ENCODE results near the gene DCTN2. TPM values are rescaled to one million over a fixed set of nuclear protein-coding genes. Genes with fewer than 3 reads are reported as not detected.

Gene DCTN2
- 90.7 TPM for total RNA-seq
- long read RNA-seq, transcript DCTN2-209 (14 exons, 2,061 nt), result major isoform, 188 of 251 reads
- long read RNA-seq, partial matches to known transcripts, result 6 of 251 reads
- long read RNA-seq, other reads (novel, unspliced or antisense), result 57 of 251 reads

DNA sequence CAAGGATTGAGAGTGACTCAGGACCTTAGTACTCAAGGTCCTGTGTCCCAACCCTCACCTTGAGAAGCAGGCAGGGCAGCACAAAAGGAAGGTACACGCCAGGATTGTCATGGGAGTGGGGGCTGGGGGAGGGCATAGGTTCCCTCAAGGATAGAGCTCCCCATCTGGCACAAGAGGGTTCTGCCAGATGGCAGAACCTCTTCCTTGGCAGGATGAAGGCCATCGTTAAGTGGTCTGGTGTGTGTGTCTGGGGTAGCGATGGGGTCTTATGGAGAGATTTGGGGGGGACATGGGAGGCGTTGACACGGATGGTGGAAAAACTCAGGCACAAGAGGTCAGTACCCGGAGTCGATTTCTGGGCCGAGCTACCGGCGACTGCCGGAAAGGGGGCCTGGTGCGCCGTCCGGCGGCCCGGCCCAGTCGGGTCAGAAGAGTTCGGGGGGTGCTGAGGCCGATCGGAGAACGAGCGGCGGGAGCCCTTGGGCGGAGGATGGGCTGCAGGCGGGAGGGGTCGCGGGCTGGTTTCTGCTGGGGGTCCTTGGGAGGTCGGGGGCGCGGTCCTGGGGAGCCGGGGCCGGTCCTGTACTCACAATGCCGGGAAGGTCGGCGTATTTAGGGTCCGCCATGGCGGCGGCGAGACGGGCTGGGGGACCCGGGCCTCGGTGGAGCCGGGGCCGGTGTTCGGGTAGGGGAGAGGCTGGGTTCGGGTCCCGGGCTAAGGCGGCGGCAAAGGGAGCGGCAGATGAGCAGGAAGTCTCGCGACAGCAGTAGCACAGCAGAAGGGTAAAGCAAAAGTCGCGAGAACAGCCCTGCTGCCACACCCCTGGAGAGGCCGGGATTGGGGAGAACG, at the start of gene DCTN2:
DCTN2 (minus strand) TSS at position 755 of the 850 bp plus-strand sequence; CDS start at position 626, 129 bp downstream.
- Histone ChIP-seq H3K27me3 (peaks cover 27% of the 10 kb centered on the region), H3K9me3 (no peaks in the 10 kb centered on the region), H3K27ac (peak within 1 kb of the TSS; percentile 87), H3K36me3 (peaks cover 10% of the 10 kb centered on the region), H3K4me3 (peak within 1 kb of the TSS; percentile 87), H3K4me1 (peaks cover 13% of the 10 kb centered on the region)
- intact Hi-C loops (cut with DNase I), result no loop called here
- TF ChIP-seq, protein P1, sequence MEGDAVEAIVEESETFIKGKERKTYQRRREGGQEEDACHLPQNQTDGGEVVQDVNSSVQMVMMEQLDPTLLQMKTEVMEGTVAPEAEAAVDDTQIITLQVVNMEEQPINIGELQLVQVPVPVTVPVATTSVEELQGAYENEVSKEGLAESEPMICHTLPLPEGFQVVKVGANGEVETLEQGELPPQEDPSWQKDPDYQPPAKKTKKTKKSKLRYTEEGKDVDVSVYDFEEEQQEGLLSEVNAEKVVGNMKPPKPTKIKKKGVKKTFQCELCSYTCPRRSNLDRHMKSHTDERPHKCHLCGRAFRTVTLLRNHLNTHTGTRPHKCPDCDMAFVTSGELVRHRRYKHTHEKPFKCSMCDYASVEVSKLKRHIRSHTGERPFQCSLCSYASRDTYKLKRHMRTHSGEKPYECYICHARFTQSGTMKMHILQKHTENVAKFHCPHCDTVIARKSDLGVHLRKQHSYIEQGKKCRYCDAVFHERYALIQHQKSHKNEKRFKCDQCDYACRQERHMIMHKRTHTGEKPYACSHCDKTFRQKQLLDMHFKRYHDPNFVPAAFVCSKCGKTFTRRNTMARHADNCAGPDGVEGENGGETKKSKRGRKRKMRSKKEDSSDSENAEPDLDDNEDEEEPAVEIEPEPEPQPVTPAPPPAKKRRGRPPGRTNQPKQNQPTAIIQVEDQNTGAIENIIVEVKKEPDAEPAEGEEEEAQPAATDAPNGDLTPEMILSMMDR (IDR thresholded peaks at IDR 0.05), result peak; percentile 8
- ATAC-seq (peak; percentile 97), DNase-seq (peak; percentile 96)

DNA sequence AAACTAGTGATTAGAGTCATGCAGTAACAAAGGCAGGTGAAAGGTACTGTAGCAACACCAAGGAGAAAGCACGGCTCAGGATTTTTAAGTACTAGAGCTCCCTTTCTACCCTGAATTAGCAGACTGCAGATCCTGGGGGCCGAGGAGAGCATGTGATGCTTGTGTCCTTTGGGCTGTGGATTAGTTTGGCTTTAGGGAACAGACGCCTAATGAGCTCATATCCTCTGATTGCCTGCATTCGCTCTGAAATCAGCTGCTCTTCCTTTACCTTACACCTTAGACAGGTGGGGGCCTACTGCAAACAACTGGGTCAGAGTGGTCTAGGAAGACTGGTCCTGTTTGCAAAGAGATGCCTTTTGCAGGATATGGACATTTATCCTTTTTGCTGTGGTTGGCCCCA, 46.2 kb upstream of the DCTN2 start:
- DNase-seq (no peak), ATAC-seq (no peak)
- Histone ChIP-seq H3K27me3 (no peaks in the 10 kb centered on the region), H3K9me3 (no peaks in the 10 kb centered on the region), H3K4me1 (peaks cover 17% of the 10 kb centered on the region), H3K36me3 (peaks cover 20% of the 10 kb centered on the region), H3K4me3 (no peak overlapping the region), H3K27ac (no peak overlapping the region)
- TF ChIP-seq, protein P1 (IDR thresholded peaks at IDR 0.05), result no peak
- intact Hi-C loops (cut with DNase I), result no loop called here

DNA sequence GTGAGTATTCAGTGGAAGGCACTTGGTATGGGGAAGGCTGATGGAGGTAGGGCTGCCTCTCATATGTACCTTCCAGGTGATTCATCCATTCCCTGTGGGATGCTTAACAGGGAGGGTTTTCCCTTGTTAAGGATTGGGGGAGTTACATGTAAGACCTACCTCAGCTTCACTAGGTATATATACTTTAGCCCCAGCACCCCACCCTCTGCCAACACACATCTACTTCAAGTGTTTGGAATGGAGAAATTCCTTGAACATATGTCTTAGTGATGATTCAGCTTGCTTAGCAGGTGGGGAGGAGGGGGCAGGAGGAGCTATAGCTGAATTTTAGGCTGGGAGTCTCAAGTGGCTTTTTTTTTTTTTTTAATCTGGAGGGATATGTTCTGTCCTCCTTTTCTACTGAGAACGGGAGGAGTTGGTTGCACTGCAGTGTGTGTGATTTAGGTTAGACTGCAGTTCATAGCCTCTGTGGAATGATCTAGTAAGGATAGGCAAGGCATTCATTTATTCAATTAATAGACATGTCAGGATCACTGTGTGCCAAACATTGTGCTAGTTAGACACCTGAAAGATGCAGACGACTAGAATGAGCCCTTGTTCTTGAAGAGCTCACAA, 45.7 kb upstream of the DCTN2 start:
- no peak for ATAC-seq
- DNase-seq, result no peak
- TF ChIP-seq, protein P1 (IDR thresholded peaks at IDR 0.05), result no peak
- no peaks in the 10 kb centered on the region for H3K9me3 ChIP-seq
- peak overlapping the region; percentile 94 for H3K4me3 ChIP-seq
- no peak overlapping the region for H3K27ac ChIP-seq
- H3K4me1 ChIP-seq, result peaks cover 17% of the 10 kb centered on the region
- no peaks in the 10 kb centered on the region for H3K27me3 ChIP-seq
- intact Hi-C loops (cut with DNase I), result no loop called here
- peaks cover 20% of the 10 kb centered on the region for H3K36me3 ChIP-seq

DNA sequence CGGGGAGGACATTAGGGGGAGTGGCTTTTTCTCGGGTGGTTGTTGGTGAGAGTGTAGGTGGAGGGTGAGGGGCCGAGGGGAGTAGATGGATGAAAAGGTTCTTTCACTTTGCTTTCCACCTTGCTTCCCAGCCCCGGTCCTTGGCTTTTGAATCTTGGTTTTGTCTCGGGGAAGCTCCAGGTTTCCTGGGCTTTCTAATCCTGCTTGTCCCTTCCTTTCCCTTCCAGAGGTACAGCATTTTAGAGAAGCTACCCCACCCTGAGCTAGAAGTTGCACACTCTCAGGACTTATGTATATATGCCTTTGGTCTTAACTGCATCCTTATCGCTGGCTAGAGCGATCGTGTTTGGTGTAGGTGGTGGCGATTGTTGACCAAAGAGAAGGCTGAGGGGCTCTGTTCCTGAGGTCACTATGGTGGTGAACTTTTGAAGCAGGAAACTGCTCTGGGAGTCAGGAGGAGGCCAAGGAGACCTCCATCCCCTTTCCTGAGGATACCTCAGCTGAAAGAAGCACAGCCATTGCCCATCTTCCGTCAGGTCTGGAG, 44.9 kb upstream of the DCTN2 start:
- DNase-seq, result no peak

More for the DNA sequence above, 44.9 kb upstream of the DCTN2 start:
- intact Hi-C loops (cut with DNase I), result no loop called here
- Histone ChIP-seq H3K9me3 (no peaks in the 10 kb centered on the region), H3K4me3 (peak overlapping the region; percentile 94), H3K36me3 (peaks cover 18% of the 10 kb centered on the region), H3K4me1 (peaks cover 17% of the 10 kb centered on the region), H3K27ac (peak overlapping the region; percentile 78), H3K27me3 (no peaks in the 10 kb centered on the region)
- no peak for ATAC-seq
- TF ChIP-seq, protein P1 (IDR thresholded peaks at IDR 0.05), result no peak
